Mucosa of descending colon (tissue), 3 donors: ENCODE results near the gene STUB1. TPM values are rescaled to one million over a fixed set of nuclear protein-coding genes. Genes with fewer than 3 reads are reported as not detected.

Source experiments
- ATAC-seq: fragments of 200-7000 bp; cut with Tn5 transposase; one replicate; pipeline ENCODE4 v1.9.1; 2020; ENCODE audit warnings: mild to moderate bottlenecking, moderate library complexity
- DNase-seq, 3 donors: peaks; one replicate each; pipeline ENCODE4 v3.0.0-alpha.2; 2020
- H3K36me3 ChIP-seq: fragments of 200-600 bp; one replicate; pipeline ENCODE4 v1.8.0; 2021; ENCODE audit warnings: low read depth, mild to moderate bottlenecking
- H3K4me1 ChIP-seq: fragments of 200-600 bp; one replicate; pipeline ENCODE4 v1.8.0; 2021; ENCODE audit warnings: low read depth, mild to moderate bottlenecking
- H3K4me3 ChIP-seq: fragments of 200-600 bp; one replicate; pipeline ENCODE4 v1.8.0; 2021; ENCODE audit warnings: mild to moderate bottlenecking
- H3K9me3 ChIP-seq: fragments of 200-600 bp; one replicate; pipeline ENCODE4 v1.8.0; 2021; ENCODE audit warnings: mild to moderate bottlenecking
- CTCF ChIP-seq: fragments of 200-600 bp; IDR thresholded peaks from one replicate; pipeline ENCODE4 v1.8.0; 2022; ENCODE audit warnings: antibody characterized with exemption, mild to moderate bottlenecking
- intact Hi-C, 2 donors: fragments of 100-400 bp; cut with DNase I in 1 of 2; cut with micrococcal nuclease in 1 of 2; formaldehyde crosslinking; loops; one replicate each; pipeline versions ENCODE4 v1.11.0 to v1.11.1; 2022; cut with DNase I, micrococcal nuclease
- total RNA-seq, 3 donors: library from RNA; stranded (reverse); fragmentation: NEBNext Ultra II Directional in 2 of 3; extraction: Animal tissue kit (Norgen Biotek cat#: 25700) in 2 of 3; gene quantifications; one replicate each; pipeline versions ENCODE4 v1.2.1 to v1.2.4, GENCODE V29; 2021 to 2023
- donor health status: DM: no; HTN: no; CAD: no; lungs with moderate emphysema.
- donor health status: DM: no; HTN: no; CAD: no.
- donor health status: DM: no; HTN: yes; CAD: no.

STUB1 gene
- total RNA-seq, 3 donors from 2014 or later: 77.8 to 119 (median 108) TPM

GRCh38 chr16:647173-647902 lies 32.9 kb upstream of the STUB1 start:
- H3K9me3 ChIP-seq: no peaks in the 10 kb centered on the region
- ATAC-seq (peak; percentile 33), DNase-seq (peak in 2 of 3 donors; percentile 54 to 64)
- no peak for TF ChIP-seq CTCF
- H3K4me1 ChIP-seq: peaks cover 60% of the 10 kb centered on the region
- no peaks in the 10 kb centered on the region for H3K36me3 ChIP-seq
- no peak overlapping the region for H3K4me3 ChIP-seq
- intact Hi-C loops: no loop called here

DNA sequence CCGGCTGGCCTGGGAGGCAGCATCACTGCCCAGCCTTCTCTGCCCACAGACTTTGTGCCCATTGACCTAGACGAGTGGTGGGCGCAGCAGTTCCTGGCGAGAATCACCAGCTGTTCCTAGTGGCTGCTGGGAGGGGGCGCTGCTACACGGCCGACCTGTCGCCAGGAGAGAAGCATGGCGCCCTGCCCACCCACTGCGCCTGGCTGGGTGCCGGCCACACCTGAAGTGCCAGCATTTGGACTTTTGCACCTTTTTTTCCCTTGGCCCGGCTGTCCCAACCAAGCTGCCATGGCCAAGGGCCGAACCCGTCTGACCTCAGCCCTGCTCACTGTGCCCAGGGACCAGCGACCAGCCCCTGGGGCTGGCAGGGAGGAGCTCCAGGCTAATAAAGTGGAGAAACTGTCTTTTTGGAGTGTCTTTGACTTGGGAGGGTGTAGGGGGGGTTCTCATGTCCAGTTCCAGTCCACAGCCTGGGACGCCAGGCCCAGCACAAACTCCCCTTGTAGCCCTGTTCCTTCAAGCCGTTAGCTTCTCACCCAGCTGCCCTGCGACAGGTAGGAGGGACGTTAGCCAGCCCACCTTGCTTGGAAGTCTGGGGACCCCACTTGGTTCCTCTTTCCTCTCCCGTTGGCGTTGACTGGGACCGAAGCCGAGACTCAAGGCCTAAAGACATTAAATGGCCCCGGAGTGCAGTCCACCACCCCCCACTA lies 32.0 kb upstream of the STUB1 start:
- ATAC-seq (peak; percentile 55), DNase-seq (peak; percentile 88 to 90 (median 89))
- no peaks in the 10 kb centered on the region for H3K36me3 ChIP-seq
- H3K4me1 ChIP-seq: peaks cover 55% of the 10 kb centered on the region
- peak overlapping the region; percentile 25 for H3K4me3 ChIP-seq
- H3K9me3 ChIP-seq: no peaks in the 10 kb centered on the region
- intact Hi-C loops: no loop called here
- TF ChIP-seq CTCF: no peak

- DNase-seq (peak; percentile 95 to 97 (median 97)), ATAC-seq (peak; percentile 72)
- Histone ChIP-seq H3K9me3 (no peaks in the 10 kb centered on the region), H3K4me1 (peaks cover 50% of the 10 kb centered on the region), H3K4me3 (peak within 1 kb of the TSS; percentile 25), H3K36me3 (no peaks in the 10 kb centered on the region)
- intact Hi-C loops: no loop called here
- no peak for TF ChIP-seq CTCF
These were observed 31.2 kb upstream of the STUB1 start, which contains the start of gene WDR90 for GRCh38 chr16:648781-649589. TSS of gene WDR90 (plus strand) at chr16:649365. CDS start at chr16:649417, 52 bp downstream.

DNA sequence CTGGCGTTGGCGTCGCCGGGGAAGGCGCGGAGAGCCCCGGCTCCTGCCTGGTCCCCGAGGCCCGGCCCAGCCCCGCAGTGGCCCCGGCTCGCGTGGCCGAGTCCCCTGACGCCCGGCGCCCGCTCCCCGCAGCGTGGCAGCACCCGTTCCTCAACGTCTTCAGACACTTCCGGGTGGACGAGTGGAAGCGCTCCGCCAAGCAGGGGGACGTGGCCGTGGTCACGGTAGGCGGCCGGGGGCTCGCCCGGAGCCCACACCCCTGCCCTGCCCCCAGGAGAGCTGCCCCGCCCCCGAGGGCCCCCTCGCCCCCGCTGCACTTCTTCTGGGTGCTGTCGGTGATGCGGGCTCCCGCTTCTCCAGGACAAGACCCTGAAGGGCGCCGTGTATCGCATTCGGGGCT lies 30.6 kb upstream of the STUB1 start:
- no peaks in the 10 kb centered on the region for H3K9me3 ChIP-seq
- no peaks in the 10 kb centered on the region for H3K36me3 ChIP-seq
- H3K4me3 ChIP-seq: peak overlapping the region; percentile 25
- peaks cover 44% of the 10 kb centered on the region for H3K4me1 ChIP-seq
- DNase-seq (peak in 1 of 3 donors; percentile 58), ATAC-seq (no peak)
- intact Hi-C loops: loop anchor here in 1 of 2 donors (10.0 kb wide), 1 partner anchor 55 kb away; the partner anchor contains the start of gene RAB40C
- no peak for TF ChIP-seq CTCF

DNA sequence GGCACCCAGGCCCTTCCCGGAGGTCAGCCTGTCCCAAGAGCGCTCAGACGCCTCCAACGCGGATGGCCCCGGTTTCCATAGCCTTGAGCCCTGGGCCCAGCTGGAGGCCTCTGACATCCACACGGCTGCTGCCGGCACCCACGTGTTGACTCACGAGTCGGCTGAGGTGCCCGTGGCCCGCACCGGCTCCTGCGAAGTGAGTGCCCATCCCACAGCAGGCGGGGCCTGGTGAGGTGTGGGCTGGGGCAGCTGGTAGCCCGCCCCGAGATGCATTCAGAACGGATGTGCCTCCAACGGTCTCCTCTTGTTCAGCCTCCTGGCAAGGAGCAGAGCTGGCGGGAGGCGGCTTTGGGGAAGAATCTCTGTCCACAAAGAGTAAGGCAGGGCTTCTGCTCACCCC lies 28.4 kb upstream of the STUB1 start:
- DNase-seq (no peak), ATAC-seq (no peak)
- Histone ChIP-seq H3K9me3 (no peaks in the 10 kb centered on the region), H3K36me3 (no peaks in the 10 kb centered on the region), H3K4me1 (peaks cover 24% of the 10 kb centered on the region), H3K4me3 (no peak overlapping the region)
- intact Hi-C loops: loop anchor here in 1 of 2 donors (10.0 kb wide), 1 partner anchor 57 kb away; the partner anchor contains the start of gene RAB40C
- TF ChIP-seq CTCF: no peak
